Esophagus squamous epithelium (tissue), 4 donors: Measurements from ENCODE around the gene CNTN2.

Experiments
- POLR2A ChIP-seq, 4 donors: fragments of 450-650 bp; IDR thresholded peaks; one replicate each; pipeline ENCODE4 v1.6.1; 2017; ENCODE audit warnings: antibody characterized with exemption in 4 of 4, mild to moderate bottlenecking in 4 of 4, moderate library complexity in 3 of 4
- TF ChIP-seq, protein P1 (sequence below), 6 experiments: fragments of 450-650 bp in 4 of 6; fragments of 200-600 bp in 2 of 6; sonication (generic) in 2 of 6; IDR thresholded peaks; one replicate each; pipeline ENCODE4 v1.5.1; 2016 to 2019; ENCODE audit warnings: antibody characterized with exemption in 6 of 6, mild to moderate bottlenecking in 4 of 6, moderate library complexity in 4 of 6

DNA sequence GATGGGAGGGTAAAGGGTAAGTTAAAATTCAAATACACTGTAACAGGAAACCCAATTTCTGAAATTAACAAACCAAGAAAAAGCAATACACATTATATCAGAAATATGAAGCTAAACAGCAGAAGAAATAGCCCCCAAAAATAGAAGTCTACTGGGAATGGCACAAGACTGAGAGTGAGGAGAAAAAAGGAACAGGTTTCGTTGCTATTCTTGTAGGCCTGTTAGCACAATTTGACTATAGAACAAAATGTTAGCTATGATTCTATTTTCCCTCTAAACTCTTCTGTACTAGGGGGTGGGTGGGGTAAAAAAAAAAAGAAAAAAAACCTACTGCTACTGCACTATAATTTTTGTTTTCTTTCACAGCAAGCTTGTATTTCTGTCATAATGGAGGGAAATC, 66.3 kb downstream of the CNTN2 start:
- TF ChIP-seq, protein P1, sequence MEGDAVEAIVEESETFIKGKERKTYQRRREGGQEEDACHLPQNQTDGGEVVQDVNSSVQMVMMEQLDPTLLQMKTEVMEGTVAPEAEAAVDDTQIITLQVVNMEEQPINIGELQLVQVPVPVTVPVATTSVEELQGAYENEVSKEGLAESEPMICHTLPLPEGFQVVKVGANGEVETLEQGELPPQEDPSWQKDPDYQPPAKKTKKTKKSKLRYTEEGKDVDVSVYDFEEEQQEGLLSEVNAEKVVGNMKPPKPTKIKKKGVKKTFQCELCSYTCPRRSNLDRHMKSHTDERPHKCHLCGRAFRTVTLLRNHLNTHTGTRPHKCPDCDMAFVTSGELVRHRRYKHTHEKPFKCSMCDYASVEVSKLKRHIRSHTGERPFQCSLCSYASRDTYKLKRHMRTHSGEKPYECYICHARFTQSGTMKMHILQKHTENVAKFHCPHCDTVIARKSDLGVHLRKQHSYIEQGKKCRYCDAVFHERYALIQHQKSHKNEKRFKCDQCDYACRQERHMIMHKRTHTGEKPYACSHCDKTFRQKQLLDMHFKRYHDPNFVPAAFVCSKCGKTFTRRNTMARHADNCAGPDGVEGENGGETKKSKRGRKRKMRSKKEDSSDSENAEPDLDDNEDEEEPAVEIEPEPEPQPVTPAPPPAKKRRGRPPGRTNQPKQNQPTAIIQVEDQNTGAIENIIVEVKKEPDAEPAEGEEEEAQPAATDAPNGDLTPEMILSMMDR (IDR thresholded peaks at IDR 0.05), result no peak
- no peak for TF ChIP-seq POLR2A (IDR thresholded peaks at IDR 0.05)
